SK-N-SH treated with all-trans-retinoic acid at 6 μM for 48 hours (cell line): ENCODE measurements around the gene CR1.

Experiments
- ARNTL ChIP-seq: fragments of 450-650 bp; formaldehyde crosslinking; IDR thresholded peaks from 2 replicates; pipeline ENCODE4 v1.5.0; 2020; ENCODE audit warnings: low read depth, mild to moderate bottlenecking, moderate library complexity, borderline replicate concordance
- BACH2 ChIP-seq: fragments of 250-450 bp; sonication (Bioruptor Pico); IDR thresholded peaks from 2 replicates; pipeline ENCODE4 v1.9.0; 2021; ENCODE audit warnings: mild to moderate bottlenecking, borderline replicate concordance
- CREB5 ChIP-seq: fragments of 250-450 bp; sonication (Bioruptor Pico); IDR thresholded peaks from 2 replicates; pipeline ENCODE4 v1.5.1; 2020; ENCODE audit warnings: low read depth, mild to moderate bottlenecking, moderate library complexity
- CSDC2 ChIP-seq: fragments of 250-450 bp; sonication (Bioruptor Pico); IDR thresholded peaks from 2 replicates; pipeline ENCODE4 v1.5.0; 2020; ENCODE audit warnings: mild to moderate bottlenecking, moderate library complexity
- CSRNP3 ChIP-seq: fragments of 250-450 bp; sonication (Bioruptor Pico); IDR thresholded peaks from 2 replicates; pipeline ENCODE4 v1.5.1; 2021; ENCODE audit warnings: mild to moderate bottlenecking, moderate library complexity
- ESRRG ChIP-seq: fragments of 250-450 bp; sonication (Bioruptor Pico); IDR thresholded peaks from 2 replicates; pipeline ENCODE4 v1.6.1; 2021; ENCODE audit warnings: mild to moderate bottlenecking
- GLIS3 ChIP-seq: fragments of 250-450 bp; sonication (Bioruptor Pico); IDR thresholded peaks from 2 replicates; pipeline ENCODE4 v1.5.0; 2020; ENCODE audit warnings: mild to moderate bottlenecking, moderate library complexity
- ISL1 ChIP-seq: fragments of 250-450 bp; sonication (Bioruptor Pico); IDR thresholded peaks from 2 replicates; pipeline ENCODE4 v2.1.2; 2022; ENCODE audit warnings: mild to moderate bottlenecking, moderate library complexity
- PATZ1 ChIP-seq: fragments of 250-450 bp; sonication (Bioruptor Pico); IDR thresholded peaks from 2 replicates; pipeline ENCODE4 v1.8.0; 2020; ENCODE audit warnings: mild to moderate bottlenecking, moderate library complexity, borderline replicate concordance
- POU6F1 ChIP-seq: fragments of 250-450 bp; sonication (Bioruptor Pico); IDR thresholded peaks from 2 replicates; pipeline ENCODE4 v1.8.0; 2021; ENCODE audit warnings: low read depth, mild to moderate bottlenecking, moderate library complexity, borderline replicate concordance
- RARB ChIP-seq: fragments of 250-450 bp; sonication (Bioruptor Pico); IDR thresholded peaks from 2 replicates; pipeline ENCODE4 v1.8.0; 2021; ENCODE audit warnings: mild to moderate bottlenecking, moderate library complexity
- TSHZ2 ChIP-seq: fragments of 250-450 bp; sonication (Bioruptor Pico); IDR thresholded peaks from 2 replicates; pipeline ENCODE4 v1.5.0; 2020; ENCODE audit warnings: mild to moderate bottlenecking, moderate library complexity
- ZC3H10 ChIP-seq: fragments of 250-450 bp; sonication (Bioruptor Pico); IDR thresholded peaks from 2 replicates; pipeline ENCODE4 v1.5.1; 2021; ENCODE audit warnings: mild to moderate bottlenecking, moderate library complexity
- ZFP30 ChIP-seq: fragments of 450-650 bp; formaldehyde crosslinking; IDR thresholded peaks from 2 replicates; pipeline ENCODE4 v1.5.0; 2022; ENCODE audit warnings: mild to moderate bottlenecking, moderate library complexity

- TF ChIP-seq BACH2 (no peak), TSHZ2 (CRISPR knock-in tag) (no peak), ESRRG (no peak), ZFP30 (CRISPR knock-in tag) (no peak), PATZ1 (CRISPR knock-in tag) (no peak), RARB (CRISPR knock-in tag) (no peak), CSDC2 (no peak), CREB5 (CRISPR knock-in tag) (no peak), ISL1 (CRISPR knock-in tag) (no peak), ARNTL (CRISPR knock-in tag) (no peak), CSRNP3 (no peak), GLIS3 (CRISPR knock-in tag) (no peak), ZC3H10 (no peak), POU6F1 (CRISPR knock-in tag) (no peak)
These were observed 149.1 kb downstream of the CR1 start, which contains the start of gene CR1L for GRCh38 chr1:207644852-207645634.
